AG09319 (cell line): ENCODE measurements around the gene PACSIN3.

Experiments used
- DNase-seq: peaks from one replicate; pipeline ENCODE4 v3.0.0-alpha.2; 2010; ENCODE audit warnings: low read depth; ENCODE audit errors: extremely low read depth
- TF ChIP-seq, protein P1 (sequence below): IDR thresholded peaks from 2 replicates; pipeline ENCODE4 v1.5.1; 2011; ENCODE audit warnings: low read depth, mild to moderate bottlenecking, inconsistent platforms, low read length, moderate library complexity

PACSIN3 gene

DNA sequence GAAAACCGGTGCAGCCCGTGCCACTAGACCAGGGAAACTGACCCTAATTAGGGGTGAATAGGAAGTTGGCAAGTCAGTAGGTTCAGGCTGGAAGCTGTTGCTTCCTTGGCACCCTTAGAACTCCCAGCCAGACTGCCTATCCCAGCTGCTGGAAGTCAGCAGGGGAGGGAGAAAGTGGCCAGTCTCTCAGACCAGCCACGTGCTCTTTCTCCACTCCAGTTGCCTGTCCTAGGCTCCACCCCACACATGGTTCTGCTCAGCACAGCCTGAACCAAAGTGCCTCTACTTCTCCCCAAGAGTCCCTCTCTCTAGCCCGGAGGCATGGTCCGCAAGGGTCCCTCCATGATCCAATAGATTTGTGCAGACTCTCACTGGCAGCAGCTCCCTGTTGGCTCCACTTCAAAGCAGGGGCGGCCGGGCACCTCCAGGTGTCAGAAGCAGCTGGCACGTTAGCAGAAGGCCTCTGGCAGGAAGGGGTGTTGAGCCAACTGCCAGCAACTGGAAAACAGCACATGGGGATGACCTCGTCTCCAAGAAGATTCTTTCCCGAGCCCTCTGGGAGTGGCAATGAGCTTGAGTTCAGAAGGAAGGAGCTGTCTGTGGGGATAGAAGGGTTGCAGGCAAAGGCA, 37.2 kb downstream of the PACSIN3 start:
- TF ChIP-seq, protein P1, sequence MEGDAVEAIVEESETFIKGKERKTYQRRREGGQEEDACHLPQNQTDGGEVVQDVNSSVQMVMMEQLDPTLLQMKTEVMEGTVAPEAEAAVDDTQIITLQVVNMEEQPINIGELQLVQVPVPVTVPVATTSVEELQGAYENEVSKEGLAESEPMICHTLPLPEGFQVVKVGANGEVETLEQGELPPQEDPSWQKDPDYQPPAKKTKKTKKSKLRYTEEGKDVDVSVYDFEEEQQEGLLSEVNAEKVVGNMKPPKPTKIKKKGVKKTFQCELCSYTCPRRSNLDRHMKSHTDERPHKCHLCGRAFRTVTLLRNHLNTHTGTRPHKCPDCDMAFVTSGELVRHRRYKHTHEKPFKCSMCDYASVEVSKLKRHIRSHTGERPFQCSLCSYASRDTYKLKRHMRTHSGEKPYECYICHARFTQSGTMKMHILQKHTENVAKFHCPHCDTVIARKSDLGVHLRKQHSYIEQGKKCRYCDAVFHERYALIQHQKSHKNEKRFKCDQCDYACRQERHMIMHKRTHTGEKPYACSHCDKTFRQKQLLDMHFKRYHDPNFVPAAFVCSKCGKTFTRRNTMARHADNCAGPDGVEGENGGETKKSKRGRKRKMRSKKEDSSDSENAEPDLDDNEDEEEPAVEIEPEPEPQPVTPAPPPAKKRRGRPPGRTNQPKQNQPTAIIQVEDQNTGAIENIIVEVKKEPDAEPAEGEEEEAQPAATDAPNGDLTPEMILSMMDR = no peak
- peak; percentile 5 for DNase-seq

DNA sequence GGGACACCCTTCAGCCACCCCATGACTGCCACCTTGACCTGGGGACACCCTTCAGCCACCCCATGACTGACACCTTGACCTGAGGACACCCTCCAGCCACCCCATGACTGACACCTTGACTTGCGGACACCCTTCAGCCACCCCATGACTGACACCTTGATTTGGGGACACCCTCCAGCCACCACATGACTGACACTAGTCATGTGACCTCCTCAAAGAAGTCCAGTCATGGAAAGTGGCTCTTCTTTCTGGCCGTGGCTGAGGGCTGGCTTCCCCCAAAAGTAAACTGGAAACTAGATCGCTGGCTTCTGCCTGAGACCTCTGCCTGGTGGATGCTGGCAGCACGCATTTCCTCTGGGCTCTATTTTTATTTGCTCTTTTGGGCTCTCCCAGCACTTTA, 38.0 kb downstream of the PACSIN3 start:
- TF ChIP-seq, protein P1 = no peak
- DNase-seq = no peak

DNA sequence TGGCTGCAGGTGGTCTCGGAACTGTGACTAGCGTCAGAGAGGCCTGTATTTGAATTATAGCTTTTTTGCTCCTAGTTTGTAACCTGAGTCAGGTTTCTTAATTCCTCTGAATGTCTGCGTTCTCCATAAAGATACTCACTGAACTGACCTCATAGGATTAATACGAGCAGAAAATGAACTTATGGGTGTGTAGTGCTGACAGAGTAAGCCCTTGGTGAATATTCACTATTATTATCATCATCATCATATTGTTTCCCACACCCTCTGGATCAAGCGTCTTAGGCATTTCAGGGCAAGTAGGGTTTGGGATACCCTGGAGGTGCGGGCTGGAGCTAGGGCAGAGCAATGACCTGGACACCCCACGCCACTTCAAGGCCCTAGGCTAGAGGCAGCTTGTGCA, 38.6 kb downstream of the PACSIN3 start:
- no peak for DNase-seq
- TF ChIP-seq, protein P1 = no peak

DNA sequence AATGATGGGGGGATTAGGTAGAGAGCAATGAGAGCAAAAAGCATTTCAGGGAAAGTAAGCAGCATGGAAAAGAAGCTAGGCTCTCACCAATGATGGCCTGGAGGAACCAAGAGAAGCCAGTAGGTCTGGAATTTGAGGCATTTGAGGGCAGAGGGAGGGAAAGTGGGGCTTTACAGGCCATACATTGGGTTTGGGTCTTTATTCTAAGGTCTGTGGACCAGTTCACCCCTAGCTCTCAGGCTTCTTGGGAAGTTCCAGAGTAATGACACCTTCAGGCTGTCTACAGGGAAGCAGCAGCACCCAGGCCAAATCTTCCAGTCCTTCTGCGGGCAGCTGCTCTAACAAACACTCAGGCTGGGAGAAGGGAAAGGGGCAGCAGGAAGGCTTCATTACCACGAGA, 39.0 kb downstream of the PACSIN3 start:
- DNase-seq = no peak
- TF ChIP-seq, protein P1 = no peak

DNA sequence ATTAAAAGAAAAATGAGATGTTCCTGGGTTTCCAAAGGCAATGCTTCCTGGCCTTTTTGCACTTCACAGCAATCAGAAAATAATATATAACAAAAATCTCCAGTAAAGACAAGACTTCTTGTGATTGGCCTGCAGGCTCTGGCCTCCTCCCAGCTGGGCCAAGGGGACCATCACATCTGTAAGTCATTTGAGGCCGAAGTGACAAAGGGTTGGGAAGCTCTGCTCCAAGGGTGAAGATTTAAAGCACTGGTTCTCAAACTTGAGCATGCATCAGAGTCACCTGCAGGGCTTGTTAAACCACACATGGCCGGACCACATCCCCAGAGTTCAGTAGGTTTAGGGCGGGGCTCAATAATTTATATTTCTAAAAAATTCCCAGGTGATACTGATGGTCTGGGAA, 41.7 kb downstream of the PACSIN3 start:
- no peak for DNase-seq
- TF ChIP-seq, protein P1 = no peak

DNA sequence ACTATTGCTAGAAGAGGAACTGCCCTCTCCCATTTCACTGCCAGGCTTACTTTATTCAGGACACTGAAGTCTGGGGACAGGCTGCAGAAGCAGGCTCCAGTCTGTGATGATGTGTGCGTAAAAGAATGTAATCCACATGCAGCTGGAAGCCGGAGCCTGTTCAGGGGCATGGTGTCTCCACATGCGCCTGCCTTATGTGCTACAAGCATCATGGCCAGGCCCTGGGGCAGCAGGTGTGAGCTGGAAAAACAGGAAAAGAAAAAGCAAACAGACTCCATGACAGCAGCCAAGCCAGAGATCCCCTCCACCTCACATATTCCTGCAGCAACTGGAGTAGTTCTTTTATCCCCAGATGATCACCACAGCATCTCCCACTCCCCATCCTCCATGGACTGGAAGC, 42.9 kb downstream of the PACSIN3 start:
- peak; percentile 70 for DNase-seq
- TF ChIP-seq, protein P1 = no peak

DNA sequence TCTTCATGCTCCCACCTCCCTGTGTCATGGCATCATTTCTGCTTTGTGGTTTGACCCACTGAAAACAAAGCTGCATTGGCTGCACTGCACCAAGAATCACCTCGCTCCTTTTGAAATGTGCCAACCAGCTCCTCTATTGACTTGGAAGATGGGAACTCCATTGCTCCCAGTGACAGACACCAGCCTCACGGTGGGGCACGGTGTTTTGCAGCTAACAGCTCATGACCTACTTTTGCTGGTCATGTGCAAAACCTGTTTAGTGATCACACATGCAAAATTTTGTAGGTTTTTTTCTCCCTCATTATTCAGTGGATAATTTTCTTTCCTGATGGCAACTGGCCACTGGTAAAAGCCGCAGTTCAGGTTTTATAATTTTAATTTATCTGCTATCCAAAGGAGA, 46.4 kb downstream of the PACSIN3 start:
- no peak for DNase-seq
- TF ChIP-seq, protein P1 = no peak
